Esophagus squamous epithelium (tissue), 5 donors: ENCODE measurements around the gene PCDH12. TPM values are rescaled to one million over a fixed set of nuclear protein-coding genes. Genes with fewer than 3 reads are reported as not detected.

ENCODE experiments used
- DNase-seq: peaks from one replicate; lab custom pipeline; 2025; lab: John Stamatoyannopoulos, UW
- H3K27ac ChIP-seq, 4 donors: fragments of 200-600 bp; sonication (generic); one replicate each; pipeline ENCODE4 v1.5.1; 2016 to 2019; ENCODE audit warnings: mild to moderate bottlenecking in 1 of 4
- H3K27me3 ChIP-seq, 4 donors: fragments of 200-600 bp; sonication (generic); 1 replicate in 3 of 4; 2 replicates in 1 of 4; pipeline versions ENCODE4 v1.5.1 to v1.6.0; 2017 to 2021; ENCODE audit warnings: antibody characterized with exemption in 1 of 4
- H3K36me3 ChIP-seq, 3 donors: fragments of 200-600 bp; sonication (generic); one replicate each; pipeline ENCODE4 v1.5.1; 2016 to 2019
- H3K4me1 ChIP-seq, 3 donors: fragments of 200-600 bp; sonication (generic); one replicate each; pipeline ENCODE4 v1.5.1; 2017 to 2019
- H3K4me3 ChIP-seq, 4 donors: fragments of 200-600 bp; sonication (generic); 1 replicate in 3 of 4; 2 replicates in 1 of 4; pipeline ENCODE4 v1.5.1; 2016 to 2019; ENCODE audit warnings: mild to moderate bottlenecking in 2 of 4, moderate library complexity in 1 of 4
- H3K9me3 ChIP-seq, 3 donors: fragments of 200-600 bp; sonication (generic); one replicate each; pipeline ENCODE4 v1.5.1; 2016 to 2019
- CTCF ChIP-seq, 6 experiments: fragments of 450-650 bp in 4 of 6; fragments of 200-600 bp in 2 of 6; sonication (generic) in 2 of 6; IDR thresholded peaks; one replicate each; pipeline ENCODE4 v1.5.1; 2016 to 2019; ENCODE audit warnings: antibody characterized with exemption in 6 of 6, mild to moderate bottlenecking in 4 of 6, moderate library complexity in 4 of 6
- POLR2A ChIP-seq, 4 donors: fragments of 450-650 bp; IDR thresholded peaks; one replicate each; pipeline ENCODE4 v1.6.1; 2017; ENCODE audit warnings: antibody characterized with exemption in 4 of 4, mild to moderate bottlenecking in 4 of 4, moderate library complexity in 3 of 4
- WGBS, 2 donors: methylation state at CpG; one replicate each; pipeline ENCODE4 v1.1.5; 2018; 5-methylcytosine and 5-hydroxymethylcytosine counted together
- intact Hi-C: fragments of 100-400 bp; cut with DNase I; formaldehyde crosslinking; loops from one replicate; pipeline ENCODE4 v1.15.0; 2022
- total RNA-seq, 4 donors: library from RNA; depleted of rRNA; stranded (reverse); fragments of >200 nt; gene quantifications; one replicate each; pipeline ENCODE4 v1.1.0, GENCODE V29; 2016
- donor health status: DM: yes; HTN: yes; CAD: no.

PCDH12 gene
- total RNA-seq, 4 donors from 2014 or later = 0.19 to 1.9 (median 0.78) TPM

- H3K4me3 ChIP-seq = no peak overlapping the region
- no peak overlapping the region for H3K27ac ChIP-seq
- H3K4me1 ChIP-seq = no peaks in the 10 kb centered on the region
- no peak for DNase-seq
- intact Hi-C loops = no loop called here
- no peaks in the 10 kb centered on the region for H3K36me3 ChIP-seq
- TF ChIP-seq POLR2A (IDR thresholded peaks at IDR 0.05) = no peak
- no peak for TF ChIP-seq CTCF (IDR thresholded peaks at IDR 0.05)
- WGBS, 2 donors = 85 to 90% methylated on average over 2 of the region's 2 CpGs
- no peaks in the 10 kb centered on the region for H3K27me3 ChIP-seq
- H3K9me3 ChIP-seq = no peaks in the 10 kb centered on the region
These were observed 59.5 kb downstream of the PCDH12 start for GRCh38 chr5:141898448-141899049.

- H3K36me3 ChIP-seq = no peaks in the 10 kb centered on the region
- TF ChIP-seq CTCF (IDR thresholded peaks at IDR 0.05) = no peak
- TF ChIP-seq POLR2A (IDR thresholded peaks at IDR 0.05) = no peak
- H3K27me3 ChIP-seq = no peaks in the 10 kb centered on the region
- 86 to 94% methylated on average over 2 to 4 of the region's 4 CpGs for WGBS, 2 donors
- intact Hi-C loops = no loop called here
- H3K4me1 ChIP-seq = no peaks in the 10 kb centered on the region
- no peak overlapping the region for H3K27ac ChIP-seq
- no peak for DNase-seq
- H3K9me3 ChIP-seq = no peaks in the 10 kb centered on the region
- H3K4me3 ChIP-seq = no peak overlapping the region
These were observed 60.6 kb downstream of the PCDH12 start for GRCh38 chr5:141897425-141897824.

Other genes with a start within 250 kb of the PCDH12 start
- gene PCDH1, start 79.8 kb downstream of the PCDH12 start, total RNA-seq = 100 to 1,000 TPM in 1 of 4 donors, 10 to 100 TPM in 3; 51.3 to 131 (median 67.9) TPM
- gene DELE1, start 34.3 kb downstream of the PCDH12 start, total RNA-seq = 10 to 100 TPM; 27.3 to 68.5 (median 37.1) TPM
- 10 to 100 TPM; 11.9 to 45.0 (median 23.6) TPM for gene RNF14, start 10.9 kb upstream of the PCDH12 start, total RNA-seq
- 10 to 100 TPM; 12.3 to 42.6 (median 21.1) TPM for gene GNPDA1, start 54.8 kb upstream of the PCDH12 start, total RNA-seq
- 10 to 100 TPM; 34.1 to 82.6 (median 38.9) TPM for gene NDFIP1, start 150.6 kb upstream of the PCDH12 start, total RNA-seq